ENCODE measurements around the gene LYG2. TPM values are rescaled to one million over a fixed set of nuclear protein-coding genes. Genes with fewer than 3 reads are reported as not detected.
"Not testable (repeated sequence)": the region's sequence is repeated elsewhere in the genome, so short reads cannot be mapped to it uniquely, and the experiment has no call there.

LYG2 gene
- total RNA-seq, 4 donors from 2014 or later = not detected

DNA sequence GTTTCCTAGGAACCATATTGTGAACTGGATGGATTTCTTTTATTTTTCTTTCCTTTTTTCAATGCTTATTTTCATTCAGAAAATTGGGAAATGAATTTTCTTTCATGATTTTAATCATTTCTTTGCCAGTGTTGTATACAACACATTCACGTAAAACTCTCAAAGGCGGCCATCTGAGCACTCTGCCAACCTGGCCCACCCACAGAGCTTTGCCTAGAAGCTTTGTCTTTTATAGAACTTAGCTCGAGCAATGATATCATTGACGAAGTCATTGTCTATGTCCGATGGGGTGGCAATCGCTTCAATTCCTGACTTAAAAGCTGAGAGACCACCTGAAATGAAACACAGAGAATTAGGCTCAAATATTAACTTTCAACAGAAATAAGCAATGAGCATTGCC lies 13.3 kb downstream of the LYG2 start:
- Histone ChIP-seq H3K27me3 (no peaks in the 10 kb centered on the region), H3K9me3 (no peaks in the 10 kb centered on the region), H3K4me3 (no peak overlapping the region), H3K36me3 (no peaks in the 10 kb centered on the region), H3K27ac (no peak overlapping the region), H3K4me1 (no peaks in the 10 kb centered on the region)
- TF ChIP-seq POLR2A (IDR thresholded peaks at IDR 0.05) = no peak
- TF ChIP-seq, protein P1, sequence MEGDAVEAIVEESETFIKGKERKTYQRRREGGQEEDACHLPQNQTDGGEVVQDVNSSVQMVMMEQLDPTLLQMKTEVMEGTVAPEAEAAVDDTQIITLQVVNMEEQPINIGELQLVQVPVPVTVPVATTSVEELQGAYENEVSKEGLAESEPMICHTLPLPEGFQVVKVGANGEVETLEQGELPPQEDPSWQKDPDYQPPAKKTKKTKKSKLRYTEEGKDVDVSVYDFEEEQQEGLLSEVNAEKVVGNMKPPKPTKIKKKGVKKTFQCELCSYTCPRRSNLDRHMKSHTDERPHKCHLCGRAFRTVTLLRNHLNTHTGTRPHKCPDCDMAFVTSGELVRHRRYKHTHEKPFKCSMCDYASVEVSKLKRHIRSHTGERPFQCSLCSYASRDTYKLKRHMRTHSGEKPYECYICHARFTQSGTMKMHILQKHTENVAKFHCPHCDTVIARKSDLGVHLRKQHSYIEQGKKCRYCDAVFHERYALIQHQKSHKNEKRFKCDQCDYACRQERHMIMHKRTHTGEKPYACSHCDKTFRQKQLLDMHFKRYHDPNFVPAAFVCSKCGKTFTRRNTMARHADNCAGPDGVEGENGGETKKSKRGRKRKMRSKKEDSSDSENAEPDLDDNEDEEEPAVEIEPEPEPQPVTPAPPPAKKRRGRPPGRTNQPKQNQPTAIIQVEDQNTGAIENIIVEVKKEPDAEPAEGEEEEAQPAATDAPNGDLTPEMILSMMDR (IDR thresholded peaks at IDR 0.05 in 4 of 5, conservative IDR thresholded peaks at IDR 0.05 in 1 of 5) = no peak
- in situ Hi-C loops (cut with MboI; ENCODE audit: low sequenced_read_pairs in 4 of 4) = no loop called here
- DNase-seq (no peak), ATAC-seq (no peak)
- intact Hi-C loops (cut with DNase I; ENCODE audit: low total_unique reads) = no loop called here

DNA sequence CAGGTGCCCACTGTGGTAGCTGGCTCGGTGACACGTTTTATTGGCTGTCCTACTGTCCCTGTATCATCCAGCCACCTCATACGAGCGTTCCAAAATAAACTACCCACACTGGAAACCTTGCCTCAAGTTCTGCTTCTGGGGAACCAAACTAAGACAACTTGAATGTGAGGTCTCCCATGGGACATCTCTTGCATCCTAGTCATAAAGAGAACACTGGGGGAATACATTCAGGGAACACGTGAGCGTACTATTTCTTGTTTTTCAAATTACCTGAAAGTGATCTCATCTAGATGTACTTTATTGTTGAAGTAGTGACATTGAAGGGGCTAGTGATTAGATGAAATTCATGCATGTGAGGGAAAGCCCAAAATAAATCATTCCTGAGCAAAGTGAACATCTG lies 15.0 kb downstream of the LYG2 start:
- in situ Hi-C loops (cut with MboI; ENCODE audit: low sequenced_read_pairs in 4 of 4) = no loop called here
- Histone ChIP-seq H3K27ac (no peak overlapping the region), H3K4me3 (no peak overlapping the region), H3K9me3 (no peaks in the 10 kb centered on the region), H3K36me3 (no peaks in the 10 kb centered on the region), H3K27me3 (no peaks in the 10 kb centered on the region), H3K4me1 (no peaks in the 10 kb centered on the region)
- intact Hi-C loops (cut with DNase I; ENCODE audit: low total_unique reads) = no loop called here
- ATAC-seq (no peak), DNase-seq (no peak)
- no peak for TF ChIP-seq POLR2A (IDR thresholded peaks at IDR 0.05)
- TF ChIP-seq, protein P1 (IDR thresholded peaks at IDR 0.05 in 4 of 5, conservative IDR thresholded peaks at IDR 0.05 in 1 of 5) = no peak

DNA sequence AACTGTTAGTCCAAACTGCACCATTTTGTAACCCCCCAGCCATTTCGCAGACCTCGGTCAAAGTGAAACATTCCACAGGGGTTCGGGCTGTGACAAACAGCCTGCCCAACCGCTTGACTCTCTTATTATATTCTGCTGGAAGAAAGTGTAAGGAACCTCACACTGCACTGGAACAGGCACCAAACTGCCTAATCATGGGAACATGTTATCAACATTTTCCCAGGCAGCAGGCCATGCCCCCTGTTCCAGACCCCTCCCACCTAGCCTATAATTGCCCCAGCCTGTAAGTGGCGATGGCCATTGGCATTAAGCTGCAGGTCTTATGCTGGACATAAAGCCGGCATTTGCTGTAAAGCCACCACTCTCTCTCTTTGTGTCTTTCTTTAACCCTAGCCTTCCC lies 16.9 kb downstream of the LYG2 start:
- Histone ChIP-seq H3K27ac (no peak overlapping the region), H3K9me3 (no peaks in the 10 kb centered on the region), H3K27me3 (no peaks in the 10 kb centered on the region), H3K36me3 (no peaks in the 10 kb centered on the region), H3K4me3 (no peak overlapping the region), H3K4me1 (no peaks in the 10 kb centered on the region)
- TF ChIP-seq, protein P1 (IDR thresholded peaks at IDR 0.05 in 4 of 5, conservative IDR thresholded peaks at IDR 0.05 in 1 of 5) = no peak
- DNase-seq = no peak
- in situ Hi-C loops (cut with MboI; ENCODE audit: low sequenced_read_pairs in 4 of 4) (no loop called here), intact Hi-C loops (cut with DNase I; ENCODE audit: low total_unique reads) (no loop called here)
- ATAC-seq = no peak

DNA sequence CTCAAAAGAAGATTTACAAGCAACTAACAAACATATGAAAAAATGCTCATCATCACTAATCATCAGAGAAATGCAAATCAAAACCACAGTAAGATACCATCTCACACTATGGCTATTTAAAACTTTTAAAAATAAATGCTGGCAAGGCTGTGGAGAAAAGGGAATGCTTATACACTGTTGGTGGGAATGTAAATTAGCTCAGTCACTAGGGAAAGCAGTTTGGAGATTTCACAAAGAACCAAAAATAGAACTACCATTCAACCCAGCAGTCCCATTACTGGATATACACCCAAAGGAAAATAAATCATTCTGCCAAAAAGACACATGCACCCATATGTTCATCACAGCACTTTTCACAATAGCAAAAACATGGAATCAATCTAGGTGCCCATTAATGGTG lies 22.3 kb downstream of the LYG2 start:
- H3K36me3 ChIP-seq; ATAC-seq; H3K27me3 ChIP-seq; H3K27ac ChIP-seq; DNase-seq; H3K9me3 ChIP-seq; in situ Hi-C loops (cut with MboI; ENCODE audit: low sequenced_read_pairs in 4 of 4); intact Hi-C loops (cut with DNase I; ENCODE audit: low total_unique reads); H3K4me3 ChIP-seq; H3K4me1 ChIP-seq: not testable (repeated sequence)

DNA sequence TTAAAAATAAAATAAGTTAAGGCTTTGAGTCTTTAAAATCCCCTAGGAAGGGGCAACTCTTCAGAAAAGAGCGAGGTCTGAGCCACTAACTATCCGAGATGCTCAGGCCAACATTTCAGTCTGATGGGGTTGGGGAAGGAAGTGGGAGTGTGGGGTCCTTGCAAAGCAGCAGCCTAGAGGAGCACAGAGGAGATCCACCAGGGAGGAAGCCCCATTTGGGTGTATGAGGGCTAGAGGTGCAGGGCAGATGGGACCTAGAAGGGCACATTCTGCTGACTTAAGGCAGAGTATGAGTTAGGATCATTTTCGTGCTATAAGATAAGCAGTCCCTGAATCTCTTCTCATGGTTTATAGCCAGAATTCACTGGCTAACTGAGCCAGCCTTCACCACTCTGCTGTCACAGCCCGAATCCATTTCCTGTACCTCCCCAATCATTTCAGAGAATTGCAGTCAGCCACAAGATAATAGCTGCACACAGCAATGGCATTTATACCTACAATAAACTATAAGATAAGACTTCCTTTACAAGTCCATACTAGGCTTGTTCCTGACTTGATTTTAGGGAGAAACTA lies 37.5 kb downstream of the LYG2 start:
- intact Hi-C loops (cut with DNase I; ENCODE audit: low total_unique reads) = no loop called here
- no peaks in the 10 kb centered on the region for H3K36me3 ChIP-seq
- no peak for ATAC-seq

More for the DNA sequence above, 37.5 kb downstream of the LYG2 start:
- no peaks in the 10 kb centered on the region for H3K4me1 ChIP-seq
- no peak overlapping the region for H3K4me3 ChIP-seq
- no peak for DNase-seq
- no peaks in the 10 kb centered on the region for H3K27me3 ChIP-seq
- in situ Hi-C loops (cut with MboI; ENCODE audit: low sequenced_read_pairs in 4 of 4) = no loop called here
- TF ChIP-seq POLR2A (IDR thresholded peaks at IDR 0.05) = no peak
- TF ChIP-seq, protein P1 (IDR thresholded peaks at IDR 0.05 in 4 of 5, conservative IDR thresholded peaks at IDR 0.05 in 1 of 5) = no peak
- H3K27ac ChIP-seq = no peak overlapping the region
- no peaks in the 10 kb centered on the region for H3K9me3 ChIP-seq
